G401 (cell line): ENCODE data around the gene TSSK2. TPM values are rescaled to one million over a fixed set of nuclear protein-coding genes. Genes with fewer than 3 reads are reported as not detected.
"Not testable (repeated sequence)": the region's sequence is repeated elsewhere in the genome, so short reads cannot be mapped to it uniquely, and the experiment has no call there.

Experiments used
- DNase-seq: peaks from one replicate; pipeline ENCODE4 v3.0.0-alpha.2; 2015; ENCODE audit warnings: low spot score
- in situ Hi-C: cut with HindIII; loops from 2 replicates; pipeline ENCODE4 v1.10.0; 2016; ENCODE audit warnings: low sequenced_read_pairs, mixed read lengths
- total RNA-seq: library from RNA; depleted of rRNA; stranded (reverse); fragments of >200 nt; shearing (Covaris generic); gene quantifications from 2 replicates; pipeline ENCODE4 v1.2.3, GENCODE V29; 2014; rRNA removed

The TSSK2 gene
- not detected in 2 replicates for total RNA-seq

- no peak for DNase-seq
- in situ Hi-C loops: no loop called here
Measured at GRCh38 chr22:19130959-19131684, at the start of gene TSSK2. TSS of gene TSSK2 (plus strand) at chr22:19131308. CDS start at chr22:19131400, 92 bp downstream.

- no peak for DNase-seq
- in situ Hi-C loops: no loop called here
Measured at GRCh38 chr22:19081351-19081750, 49.8 kb upstream of the TSSK2 start.

DNA sequence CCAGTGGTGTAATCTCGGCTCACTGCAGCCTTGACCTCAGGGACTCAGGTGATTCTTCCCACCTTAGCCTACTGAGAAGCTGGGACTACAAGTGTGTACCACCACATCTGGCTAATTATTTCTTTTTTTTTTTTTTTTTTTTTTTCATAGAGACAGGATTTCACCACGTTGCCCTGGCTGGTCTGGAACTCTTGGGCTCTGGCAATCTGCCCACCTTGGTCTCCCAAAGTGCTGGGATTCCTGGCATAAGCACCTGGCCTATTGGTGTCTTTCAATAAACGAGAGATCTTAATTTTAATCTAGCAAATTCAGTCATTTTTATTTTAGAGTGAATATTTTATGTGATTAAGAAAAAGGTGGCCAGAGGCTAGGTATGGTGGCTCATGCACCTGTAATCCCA is 49.0 kb upstream of the TSSK2 start:
- in situ Hi-C loops: no loop called here
- DNase-seq: no peak

DNA sequence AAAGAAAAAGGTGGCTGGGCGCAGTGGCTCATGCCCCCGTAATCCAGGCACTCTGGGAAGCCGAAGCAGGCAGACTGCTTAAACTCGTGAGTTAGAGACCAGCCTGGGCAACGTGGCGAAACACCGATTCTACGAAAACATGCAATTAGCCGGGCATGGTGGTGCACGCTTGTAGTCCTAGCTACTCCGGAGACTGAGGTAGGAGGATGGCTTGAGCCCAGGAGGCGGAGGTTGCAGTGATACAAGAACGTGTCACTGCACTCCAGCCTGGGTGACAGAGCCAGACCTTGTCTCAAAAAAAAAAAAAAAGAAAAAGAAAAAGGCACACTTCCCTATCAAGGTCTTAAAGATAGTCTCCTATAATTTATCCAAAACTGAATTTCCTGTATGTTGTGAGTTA is 48.3 kb upstream of the TSSK2 start:
- no peak for DNase-seq
- in situ Hi-C loops: no loop called here

GRCh38 chr22:19084126-19084525 is 47.0 kb upstream of the TSSK2 start:
- in situ Hi-C loops: not testable (repeated sequence)

DNA sequence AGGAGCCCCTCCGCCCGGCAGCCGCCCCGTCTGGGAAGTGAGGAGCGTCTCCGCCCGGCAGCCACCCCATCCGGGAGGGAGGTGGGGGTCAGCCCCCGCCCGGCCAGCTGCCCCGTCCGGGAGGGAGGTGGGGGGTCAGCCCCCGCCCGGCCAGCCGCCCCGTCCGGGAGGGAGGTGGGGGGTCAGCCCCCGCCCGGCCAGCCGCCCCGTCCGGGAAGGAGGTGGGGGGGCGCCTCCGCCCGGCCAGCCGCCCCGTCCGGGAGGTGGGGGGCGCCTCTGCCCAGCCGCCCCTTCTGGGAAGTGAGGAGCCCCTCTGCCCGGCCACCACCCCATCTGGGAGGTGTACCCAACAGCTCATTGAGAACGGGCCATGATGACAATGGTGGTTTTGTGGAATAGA is 46.5 kb upstream of the TSSK2 start:
- in situ Hi-C loops, DNase-seq: not testable (repeated sequence)

More at GRCh38 chr22:19084126-19084525, 47.0 kb upstream of the TSSK2 start:
- DNase-seq: not testable (repeated sequence)

DNA sequence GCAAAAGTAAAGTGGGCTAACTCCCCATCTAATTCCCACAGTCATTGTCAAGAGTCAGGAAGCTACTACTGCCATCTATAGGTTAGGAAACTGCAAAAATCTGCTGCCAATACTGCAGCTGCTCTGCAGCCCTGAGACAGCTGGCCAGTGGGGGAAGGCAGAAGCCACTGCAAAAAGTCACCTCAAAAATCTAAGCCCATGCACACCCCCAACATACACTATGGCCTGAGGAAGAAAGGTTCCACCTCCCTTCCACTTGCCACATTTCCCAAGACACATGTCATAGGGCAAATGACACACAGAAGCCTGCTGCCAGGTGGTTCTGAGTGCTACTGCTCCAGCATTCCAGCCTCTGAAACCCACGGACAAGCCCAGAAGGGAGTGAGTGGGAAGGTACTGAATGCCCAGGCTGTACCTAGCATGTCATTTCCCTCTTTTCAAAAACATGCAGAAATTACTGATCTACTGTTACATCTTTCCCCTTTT is 45.8 kb upstream of the TSSK2 start:
- in situ Hi-C loops: no loop called here
- no peak for DNase-seq

DNA sequence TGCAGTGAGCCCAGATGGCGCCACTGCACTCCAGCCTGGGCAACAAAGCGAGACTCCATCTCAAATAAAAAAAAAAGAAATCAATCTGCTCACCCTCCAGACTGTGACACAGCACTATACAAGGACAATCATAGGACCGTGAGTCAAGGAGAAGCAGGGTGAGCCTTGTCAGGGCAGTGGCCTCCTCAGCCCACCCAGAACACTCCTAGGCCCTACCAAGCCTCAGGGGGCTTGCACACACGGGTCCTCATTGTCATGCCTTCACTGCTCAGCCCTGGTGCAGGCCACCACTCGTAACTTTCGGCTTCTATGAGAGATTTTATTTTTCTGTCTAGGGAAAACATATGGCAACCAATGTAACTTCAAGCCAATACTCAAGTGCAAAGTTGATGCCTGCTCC is 44.7 kb upstream of the TSSK2 start:
- no peak for DNase-seq
- in situ Hi-C loops: no loop called here

- in situ Hi-C loops: no loop called here
- DNase-seq: no peak
Measured at GRCh38 chr22:19086896-19087295, 44.2 kb upstream of the TSSK2 start.

GRCh38 chr22:19088866-19089595 is 42.1 kb upstream of the TSSK2 start:
- DNase-seq: no peak
- in situ Hi-C loops: no loop called here

DNA sequence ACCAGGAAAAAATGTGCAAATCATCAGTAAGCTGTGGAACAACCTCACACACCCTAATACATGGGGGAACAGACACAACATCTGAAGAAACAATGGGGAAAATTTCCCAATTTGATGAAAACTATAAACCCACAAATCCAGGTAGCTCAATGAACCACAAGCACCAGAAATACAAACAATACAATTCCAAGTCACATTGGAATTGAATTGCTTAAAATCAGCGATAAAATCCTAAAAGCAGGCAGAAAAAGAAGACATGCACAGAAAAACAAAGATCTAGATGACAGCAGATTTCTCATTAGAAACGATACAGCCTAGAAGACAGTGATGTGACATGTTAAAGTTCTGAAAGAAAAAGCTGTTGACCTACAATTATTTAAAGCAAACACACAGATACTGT is 40.9 kb upstream of the TSSK2 start:
- in situ Hi-C loops: no loop called here

GRCh38 chr22:19090586-19091127 is 40.5 kb upstream of the TSSK2 start:
- in situ Hi-C loops: no loop called here
- no peak for DNase-seq

More for the DNA sequence above, 40.9 kb upstream of the TSSK2 start:
- no peak for DNase-seq

DNA sequence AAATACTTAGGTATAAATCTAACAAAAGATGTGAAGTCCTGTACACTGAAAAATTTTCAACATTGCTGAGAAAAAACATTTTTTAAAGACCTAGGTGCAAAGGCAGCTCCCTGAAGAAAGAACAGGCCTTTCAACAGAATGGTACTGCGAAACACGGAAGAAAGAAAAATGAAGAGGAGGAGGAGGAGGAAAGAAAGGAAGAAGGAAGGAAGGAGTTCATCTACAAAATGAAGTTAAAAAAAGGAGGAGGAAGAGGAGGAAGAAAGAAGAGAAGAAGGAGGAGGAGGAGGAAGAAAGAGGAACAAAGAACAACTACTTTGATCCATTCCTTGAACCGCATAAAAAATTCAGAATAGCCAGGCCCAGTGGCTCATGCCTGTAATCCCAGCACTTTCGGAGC is 38.4 kb upstream of the TSSK2 start:
- DNase-seq: no peak
- in situ Hi-C loops: no loop called here

DNA sequence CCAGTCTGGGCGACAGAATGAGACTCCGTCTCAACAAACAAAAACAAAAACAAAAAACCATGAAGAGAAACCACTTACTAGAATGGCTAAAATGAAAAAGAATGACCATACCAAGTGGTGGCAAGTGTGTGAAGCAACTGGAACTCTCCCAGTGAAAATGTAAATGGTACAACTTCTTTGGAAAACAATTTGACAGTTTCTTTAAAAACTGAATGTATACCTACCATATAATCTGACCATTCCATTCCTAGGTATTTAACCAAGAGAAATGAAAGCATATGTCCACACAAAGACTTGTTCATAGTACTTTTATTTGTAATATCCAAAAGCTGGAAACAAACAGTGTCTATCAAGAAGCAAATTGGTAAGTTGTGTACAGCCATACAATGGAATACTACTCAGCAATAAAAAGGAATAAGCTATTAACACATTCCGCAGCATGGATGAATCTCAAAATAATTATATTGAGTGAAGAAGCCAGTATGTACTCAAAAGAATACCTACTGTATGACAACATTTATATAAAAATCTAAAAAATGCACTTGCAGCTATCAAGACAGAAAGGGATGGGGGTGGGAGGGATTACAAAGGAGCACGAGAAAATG is 36.6 kb upstream of the TSSK2 start:
- DNase-seq: no peak
- in situ Hi-C loops: no loop called here

GRCh38 chr22:19096555-19096954 is 34.6 kb upstream of the TSSK2 start:
- no peak for DNase-seq
- in situ Hi-C loops: no loop called here

DNA sequence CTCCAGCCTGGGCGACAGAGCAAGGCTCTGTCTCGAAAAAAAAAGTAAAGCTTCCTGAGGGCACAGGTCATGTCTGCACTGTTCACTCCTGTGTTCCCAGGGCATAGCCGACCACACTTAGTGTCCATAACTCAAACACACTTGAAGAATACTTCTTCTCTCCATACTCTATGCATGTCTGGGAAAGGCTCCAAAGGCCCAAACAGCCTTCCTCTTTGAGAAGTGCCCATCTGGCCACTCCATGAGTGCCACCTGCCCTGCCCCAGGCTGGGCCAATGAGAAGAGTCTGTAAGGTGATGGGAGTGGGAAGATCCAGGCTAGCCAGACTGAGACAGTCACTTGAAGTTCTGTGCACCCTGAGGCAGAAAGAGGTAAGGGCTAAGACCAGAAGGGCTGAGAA is 33.6 kb upstream of the TSSK2 start:
- DNase-seq: peak; percentile 95
- in situ Hi-C loops: no loop called here

GRCh38 chr22:19098157-19098556 is 33.0 kb upstream of the TSSK2 start:
- DNase-seq: no peak
- in situ Hi-C loops: no loop called here

DNA sequence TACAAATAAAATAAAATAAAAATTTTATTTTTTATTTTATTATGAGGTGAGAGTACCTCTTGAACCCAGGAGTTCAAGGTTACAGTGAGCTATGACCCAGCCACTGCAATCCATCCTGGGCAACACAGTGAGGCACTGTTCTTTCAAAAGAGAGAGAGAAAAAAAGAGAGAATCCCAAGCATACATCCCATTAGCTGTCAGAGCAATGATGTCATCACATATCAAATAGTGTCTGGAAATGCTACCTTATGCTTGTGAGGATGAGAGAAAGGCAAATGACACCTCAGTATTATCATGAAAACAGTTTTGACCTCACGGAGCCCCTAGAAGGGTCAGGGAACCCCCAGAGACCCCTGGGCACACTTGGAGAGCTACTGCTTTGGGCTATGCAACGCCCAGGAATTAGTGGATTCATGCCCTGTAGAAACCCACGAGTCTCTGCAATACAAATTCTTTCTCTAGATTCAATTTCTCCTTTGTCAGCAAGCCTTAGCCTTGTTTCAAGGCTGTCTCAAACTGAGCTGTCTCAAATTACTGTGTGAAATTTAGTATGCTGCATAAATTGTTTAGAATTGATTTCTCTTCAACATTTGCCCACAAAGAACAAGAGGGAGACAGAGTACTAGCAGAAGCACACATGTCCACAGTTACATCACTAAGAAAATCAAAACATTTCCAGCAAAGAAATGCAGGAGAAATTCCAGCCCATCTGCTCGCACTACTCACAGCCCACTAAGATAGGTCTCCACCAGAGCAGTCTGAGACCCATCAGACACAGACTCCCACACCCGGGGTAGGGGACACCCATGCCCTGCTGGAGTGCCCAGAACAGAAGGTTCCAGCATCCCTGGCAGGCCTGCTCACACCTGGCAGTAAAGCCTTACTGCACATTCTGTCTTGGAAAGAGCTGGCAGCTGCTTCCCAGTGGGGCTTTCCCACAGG is 27.0 kb upstream of the TSSK2 start:
- in situ Hi-C loops: no loop called here
- peak; percentile 63 for DNase-seq

GRCh38 chr22:19105456-19105855 is 25.7 kb upstream of the TSSK2 start:
- DNase-seq: peak; percentile 63

More at GRCh38 chr22:19105456-19105855, 25.7 kb upstream of the TSSK2 start:
- in situ Hi-C loops: no loop called here
